Measurements from ENCODE around the gene CHEK2. TPM values are rescaled to one million over a fixed set of nuclear protein-coding genes. Genes with fewer than 3 reads are reported as not detected.

Gene CHEK2
- total and polyA plus RNA-seq, 10 of the 15 experiments (the other 5 are each of a cell fraction or from before 2014, with no cell fraction given): 15.7 to 59.7 (median 22.7) TPM

DNA sequence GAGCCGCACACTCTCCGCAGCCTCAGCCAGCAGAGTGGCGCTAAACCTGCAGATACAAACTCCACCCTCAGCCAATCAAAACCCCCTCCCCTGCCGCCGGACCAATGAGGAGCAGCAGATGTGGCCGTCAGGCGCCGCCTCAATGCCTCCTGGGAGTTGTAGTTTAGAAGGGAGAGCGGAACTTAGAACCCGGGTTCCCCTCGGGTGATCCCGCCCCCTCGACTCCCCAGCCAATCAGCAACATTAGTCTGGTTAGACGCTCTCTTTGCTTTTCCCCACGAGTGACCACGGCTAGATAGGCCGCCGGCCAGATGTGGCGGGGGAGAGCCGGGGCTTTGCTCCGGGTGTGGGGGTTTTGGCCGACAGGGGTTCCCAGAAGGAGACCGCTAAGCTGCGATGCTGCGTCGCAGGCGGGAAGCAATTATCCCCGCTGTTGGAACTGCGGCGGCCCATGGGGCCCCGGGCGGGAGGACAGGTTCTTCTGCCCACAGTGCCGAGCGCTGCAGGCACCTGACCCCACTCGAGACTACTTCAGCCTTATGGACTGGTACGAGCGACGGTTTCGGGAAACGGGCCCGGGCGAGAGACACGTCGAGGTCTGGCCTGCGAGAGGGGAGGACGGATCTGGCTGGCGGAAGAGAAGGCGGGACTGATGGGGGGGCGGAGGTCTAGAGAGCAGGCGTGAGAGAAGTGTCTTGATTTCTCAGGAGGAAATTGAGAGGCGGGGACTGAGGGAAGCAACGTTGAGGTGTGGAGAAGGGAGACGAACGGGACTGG is at the start of gene CHEK2, which contains the start of gene HSCB (continued):
- TF ChIP-seq, protein P1, sequence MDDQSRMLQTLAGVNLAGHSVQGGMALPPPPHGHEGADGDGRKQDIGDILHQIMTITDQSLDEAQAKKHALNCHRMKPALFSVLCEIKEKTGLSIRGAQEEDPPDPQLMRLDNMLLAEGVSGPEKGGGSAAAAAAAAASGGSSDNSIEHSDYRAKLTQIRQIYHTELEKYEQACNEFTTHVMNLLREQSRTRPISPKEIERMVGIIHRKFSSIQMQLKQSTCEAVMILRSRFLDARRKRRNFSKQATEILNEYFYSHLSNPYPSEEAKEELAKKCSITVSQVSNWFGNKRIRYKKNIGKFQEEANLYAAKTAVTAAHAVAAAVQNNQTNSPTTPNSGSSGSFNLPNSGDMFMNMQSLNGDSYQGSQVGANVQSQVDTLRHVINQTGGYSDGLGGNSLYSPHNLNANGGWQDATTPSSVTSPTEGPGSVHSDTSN (IDR thresholded peaks at IDR 0.05; ENCODE audit: insufficient replicate concordance, low read depth, low read length): peak; percentile 7
- peak; percentile 76 for TF ChIP-seq RAD51 (IDR thresholded peaks at IDR 0.05)
- TF ChIP-seq, protein P2, sequence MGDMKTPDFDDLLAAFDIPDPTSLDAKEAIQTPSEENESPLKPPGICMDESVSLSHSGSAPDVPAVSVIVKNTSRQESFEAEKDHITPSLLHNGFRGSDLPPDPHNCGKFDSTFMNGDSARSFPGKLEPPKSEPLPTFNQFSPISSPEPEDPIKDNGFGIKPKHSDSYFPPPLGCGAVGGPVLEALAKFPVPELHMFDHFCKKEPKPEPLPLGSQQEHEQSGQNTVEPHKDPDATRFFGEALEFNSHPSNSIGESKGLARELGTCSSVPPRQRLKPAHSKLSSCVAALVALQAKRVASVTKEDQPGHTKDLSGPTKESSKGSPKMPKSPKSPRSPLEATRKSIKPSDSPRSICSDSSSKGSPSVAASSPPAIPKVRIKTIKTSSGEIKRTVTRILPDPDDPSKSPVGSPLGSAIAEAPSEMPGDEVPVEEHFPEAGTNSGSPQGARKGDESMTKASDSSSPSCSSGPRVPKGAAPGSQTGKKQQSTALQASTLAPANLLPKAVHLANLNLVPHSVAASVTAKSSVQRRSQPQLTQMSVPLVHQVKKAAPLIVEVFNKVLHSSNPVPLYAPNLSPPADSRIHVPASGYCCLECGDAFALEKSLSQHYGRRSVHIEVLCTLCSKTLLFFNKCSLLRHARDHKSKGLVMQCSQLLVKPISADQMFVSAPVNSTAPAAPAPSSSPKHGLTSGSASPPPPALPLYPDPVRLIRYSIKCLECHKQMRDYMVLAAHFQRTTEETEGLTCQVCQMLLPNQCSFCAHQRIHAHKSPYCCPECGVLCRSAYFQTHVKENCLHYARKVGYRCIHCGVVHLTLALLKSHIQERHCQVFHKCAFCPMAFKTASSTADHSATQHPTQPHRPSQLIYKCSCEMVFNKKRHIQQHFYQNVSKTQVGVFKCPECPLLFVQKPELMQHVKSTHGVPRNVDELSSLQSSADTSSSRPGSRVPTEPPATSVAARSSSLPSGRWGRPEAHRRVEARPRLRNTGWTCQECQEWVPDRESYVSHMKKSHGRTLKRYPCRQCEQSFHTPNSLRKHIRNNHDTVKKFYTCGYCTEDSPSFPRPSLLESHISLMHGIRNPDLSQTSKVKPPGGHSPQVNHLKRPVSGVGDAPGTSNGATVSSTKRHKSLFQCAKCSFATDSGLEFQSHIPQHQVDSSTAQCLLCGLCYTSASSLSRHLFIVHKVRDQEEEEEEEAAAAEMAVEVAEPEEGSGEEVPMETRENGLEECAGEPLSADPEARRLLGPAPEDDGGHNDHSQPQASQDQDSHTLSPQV (IDR thresholded peaks at IDR 0.05): no peak
- TF ChIP-seq EP300 (IDR thresholded peaks at IDR 0.05; ENCODE audit: borderline replicate concordance in 1 of 2, control insufficient read depth in 1 of 2, low read depth in 2 of 2, low read length in 2 of 2): no peak
- 0 out of 2 replicates have a peak, but pooled peaks have one; percentile 20 for TF ChIP-seq FOXM1 (IDR thresholded peaks at IDR 0.05; ENCODE audit: low read depth, low read length)
- TF ChIP-seq, protein P3, sequence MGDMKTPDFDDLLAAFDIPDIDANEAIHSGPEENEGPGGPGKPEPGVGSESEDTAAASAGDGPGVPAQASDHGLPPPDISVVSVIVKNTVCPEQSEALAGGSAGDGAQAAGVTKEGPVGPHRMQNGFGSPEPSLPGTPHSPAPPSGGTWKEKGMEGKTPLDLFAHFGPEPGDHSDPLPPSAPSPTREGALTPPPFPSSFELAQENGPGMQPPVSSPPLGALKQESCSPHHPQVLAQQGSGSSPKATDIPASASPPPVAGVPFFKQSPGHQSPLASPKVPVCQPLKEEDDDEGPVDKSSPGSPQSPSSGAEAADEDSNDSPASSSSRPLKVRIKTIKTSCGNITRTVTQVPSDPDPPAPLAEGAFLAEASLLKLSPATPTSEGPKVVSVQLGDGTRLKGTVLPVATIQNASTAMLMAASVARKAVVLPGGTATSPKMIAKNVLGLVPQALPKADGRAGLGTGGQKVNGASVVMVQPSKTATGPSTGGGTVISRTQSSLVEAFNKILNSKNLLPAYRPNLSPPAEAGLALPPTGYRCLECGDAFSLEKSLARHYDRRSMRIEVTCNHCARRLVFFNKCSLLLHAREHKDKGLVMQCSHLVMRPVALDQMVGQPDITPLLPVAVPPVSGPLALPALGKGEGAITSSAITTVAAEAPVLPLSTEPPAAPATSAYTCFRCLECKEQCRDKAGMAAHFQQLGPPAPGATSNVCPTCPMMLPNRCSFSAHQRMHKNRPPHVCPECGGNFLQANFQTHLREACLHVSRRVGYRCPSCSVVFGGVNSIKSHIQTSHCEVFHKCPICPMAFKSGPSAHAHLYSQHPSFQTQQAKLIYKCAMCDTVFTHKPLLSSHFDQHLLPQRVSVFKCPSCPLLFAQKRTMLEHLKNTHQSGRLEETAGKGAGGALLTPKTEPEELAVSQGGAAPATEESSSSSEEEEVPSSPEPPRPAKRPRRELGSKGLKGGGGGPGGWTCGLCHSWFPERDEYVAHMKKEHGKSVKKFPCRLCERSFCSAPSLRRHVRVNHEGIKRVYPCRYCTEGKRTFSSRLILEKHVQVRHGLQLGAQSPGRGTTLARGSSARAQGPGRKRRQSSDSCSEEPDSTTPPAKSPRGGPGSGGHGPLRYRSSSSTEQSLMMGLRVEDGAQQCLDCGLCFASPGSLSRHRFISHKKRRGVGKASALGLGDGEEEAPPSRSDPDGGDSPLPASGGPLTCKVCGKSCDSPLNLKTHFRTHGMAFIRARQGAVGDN (IDR thresholded peaks at IDR 0.05): no peak
- TF ChIP-seq MTA2 (IDR thresholded peaks at IDR 0.05; ENCODE audit: low read depth): no peak
- peak in 1 of 2 experiments; percentile 34; a peak in 1 of 3 replicates for TF ChIP-seq EGR1 (IDR thresholded peaks at IDR 0.05; ENCODE audit: borderline replicate concordance in 1 of 2, low read depth in 2 of 2, low read length in 2 of 2)
- TF ChIP-seq RBBP5 (conservative IDR thresholded peaks at IDR 0.05): no peak
- no peak for TF ChIP-seq MEF2B (IDR thresholded peaks at IDR 0.05; ENCODE audit: partially characterized antibody, poor library complexity, severe bottlenecking)
- TF ChIP-seq, protein P4, sequence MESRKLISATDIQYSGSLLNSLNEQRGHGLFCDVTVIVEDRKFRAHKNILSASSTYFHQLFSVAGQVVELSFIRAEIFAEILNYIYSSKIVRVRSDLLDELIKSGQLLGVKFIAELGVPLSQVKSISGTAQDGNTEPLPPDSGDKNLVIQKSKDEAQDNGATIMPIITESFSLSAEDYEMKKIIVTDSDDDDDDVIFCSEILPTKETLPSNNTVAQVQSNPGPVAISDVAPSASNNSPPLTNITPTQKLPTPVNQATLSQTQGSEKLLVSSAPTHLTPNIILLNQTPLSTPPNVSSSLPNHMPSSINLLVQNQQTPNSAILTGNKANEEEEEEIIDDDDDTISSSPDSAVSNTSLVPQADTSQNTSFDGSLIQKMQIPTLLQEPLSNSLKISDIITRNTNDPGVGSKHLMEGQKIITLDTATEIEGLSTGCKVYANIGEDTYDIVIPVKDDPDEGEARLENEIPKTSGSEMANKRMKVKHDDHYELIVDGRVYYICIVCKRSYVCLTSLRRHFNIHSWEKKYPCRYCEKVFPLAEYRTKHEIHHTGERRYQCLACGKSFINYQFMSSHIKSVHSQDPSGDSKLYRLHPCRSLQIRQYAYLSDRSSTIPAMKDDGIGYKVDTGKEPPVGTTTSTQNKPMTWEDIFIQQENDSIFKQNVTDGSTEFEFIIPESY (IDR thresholded peaks at IDR 0.05): no peak
- TF ChIP-seq, protein P5, sequence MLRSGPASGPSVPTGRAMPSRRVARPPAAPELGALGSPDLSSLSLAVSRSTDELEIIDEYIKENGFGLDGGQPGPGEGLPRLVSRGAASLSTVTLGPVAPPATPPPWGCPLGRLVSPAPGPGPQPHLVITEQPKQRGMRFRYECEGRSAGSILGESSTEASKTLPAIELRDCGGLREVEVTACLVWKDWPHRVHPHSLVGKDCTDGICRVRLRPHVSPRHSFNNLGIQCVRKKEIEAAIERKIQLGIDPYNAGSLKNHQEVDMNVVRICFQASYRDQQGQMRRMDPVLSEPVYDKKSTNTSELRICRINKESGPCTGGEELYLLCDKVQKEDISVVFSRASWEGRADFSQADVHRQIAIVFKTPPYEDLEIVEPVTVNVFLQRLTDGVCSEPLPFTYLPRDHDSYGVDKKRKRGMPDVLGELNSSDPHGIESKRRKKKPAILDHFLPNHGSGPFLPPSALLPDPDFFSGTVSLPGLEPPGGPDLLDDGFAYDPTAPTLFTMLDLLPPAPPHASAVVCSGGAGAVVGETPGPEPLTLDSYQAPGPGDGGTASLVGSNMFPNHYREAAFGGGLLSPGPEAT (IDR thresholded peaks at IDR 0.05; ENCODE audit: low read depth): peak; percentile 43

Measured in GM12878 (cell line).